Hippocampal formation (tissue), 2 donors: ENCODE measurements around the gene IL4I1.
A peak's percentile ranks its signal among the peaks of the same experiment; 100 is the strongest.

Source experiments
- DNase-seq, 2 donors: peaks; one replicate each; lab custom pipeline; 2025; lab: John Stamatoyannopoulos, UW

The IL4I1 gene

DNA sequence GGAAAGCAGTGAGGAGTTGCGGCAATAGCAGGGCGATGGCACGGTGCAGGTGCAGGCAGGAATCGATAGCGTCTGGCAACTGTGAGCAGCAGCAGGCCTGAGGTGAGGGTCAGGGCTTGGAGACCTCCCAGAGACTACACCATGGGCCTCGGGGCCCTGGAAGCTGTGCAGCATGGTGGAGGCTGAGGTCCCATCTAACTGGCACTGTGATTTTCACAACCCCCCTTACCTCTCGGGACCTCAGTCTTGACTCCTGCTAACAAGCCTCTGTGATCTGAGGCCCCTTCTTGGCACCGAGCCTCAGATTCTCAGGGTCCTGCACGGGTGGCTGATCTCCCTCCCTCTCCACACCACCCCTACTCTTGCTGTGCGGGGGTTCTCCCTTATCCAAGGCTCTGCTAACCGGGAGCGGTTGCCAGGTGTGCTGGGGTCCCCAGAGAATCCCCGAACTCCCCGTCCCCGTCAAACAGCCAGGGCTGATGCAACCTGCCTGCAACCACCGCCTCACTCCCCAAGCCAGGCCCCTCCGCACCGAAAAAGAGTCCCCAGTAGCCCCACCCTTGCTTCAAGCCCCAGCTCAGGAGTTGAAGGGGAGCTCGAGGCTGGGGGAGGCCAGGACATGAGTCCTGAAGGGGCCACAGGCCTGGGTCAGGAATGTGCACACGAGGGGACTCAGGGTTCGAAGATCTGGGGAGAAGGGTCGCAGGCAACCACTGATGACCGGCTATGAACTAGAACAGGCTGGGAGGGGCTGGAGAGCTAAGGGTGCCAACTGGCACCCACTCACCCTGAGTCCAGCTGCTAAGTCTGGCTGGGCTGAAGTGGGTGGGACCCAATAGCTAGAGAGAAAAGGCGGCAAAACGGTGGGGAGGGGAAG, 27.6 kb upstream of the IL4I1 start:
- DNase-seq = no peak

DNA sequence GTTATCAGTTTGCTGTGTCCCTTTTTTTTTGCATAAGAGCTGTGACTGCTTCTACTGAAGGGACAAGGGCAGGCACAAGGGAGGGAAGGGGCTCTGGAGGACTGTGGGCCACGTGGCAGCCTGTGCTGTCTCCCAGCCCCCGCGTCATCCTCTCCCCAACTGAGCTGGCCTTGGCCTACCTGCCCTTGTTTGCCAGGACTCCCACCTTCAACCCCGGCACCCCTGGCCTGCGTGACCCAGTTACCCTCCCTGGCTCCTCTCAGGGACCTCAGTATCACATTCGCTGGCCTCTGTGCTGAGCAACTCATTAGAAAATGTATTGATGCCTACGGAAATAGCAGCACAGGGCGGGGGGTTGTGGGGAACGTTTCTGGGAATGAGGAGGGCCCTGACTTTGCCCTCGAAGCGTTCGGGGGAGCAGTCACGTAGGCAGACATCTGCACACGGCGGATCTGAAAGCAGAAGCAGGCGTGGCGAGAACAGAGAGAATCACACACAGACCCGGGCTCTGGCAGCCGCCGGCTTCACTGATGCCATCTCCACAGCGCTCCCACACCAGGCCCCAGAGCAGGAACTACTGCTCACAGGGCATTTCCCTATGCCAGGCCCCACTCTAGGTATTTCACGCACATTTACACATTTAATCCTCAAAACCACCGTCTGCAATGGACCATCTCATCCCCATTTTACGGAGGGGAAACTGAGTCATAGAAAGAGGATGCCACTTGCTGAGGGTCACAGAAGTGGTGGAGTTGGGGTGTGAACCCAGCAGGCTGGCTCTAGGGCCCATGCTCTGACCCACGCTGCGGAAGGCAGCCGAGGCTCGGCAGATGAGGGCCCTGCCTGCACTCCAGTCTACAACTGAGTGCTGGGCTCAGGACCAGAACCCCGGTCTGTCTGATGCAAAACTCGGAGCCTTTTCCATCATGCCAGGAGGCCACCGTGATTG, 26.6 kb upstream of the IL4I1 start:
- peak in 1 of 2 donors; percentile 27 for DNase-seq

GRCh38 chr19:49921871-49922795, 25.4 kb upstream of the IL4I1 start:
- DNase-seq = no peak

GRCh38 chr19:49920624-49921363, 24.1 kb upstream of the IL4I1 start:
- DNase-seq = no peak

- no peak for DNase-seq
These were observed 21.4 kb upstream of the IL4I1 start for GRCh38 chr19:49918089-49918488.

GRCh38 chr19:49916839-49917733, 20.4 kb upstream of the IL4I1 start:
- DNase-seq = no peak

- no peak for DNase-seq
These were observed 18.6 kb upstream of the IL4I1 start for GRCh38 chr19:49915271-49915670.

- DNase-seq = no peak
These were observed 17.0 kb upstream of the IL4I1 start for GRCh38 chr19:49913720-49914119.

DNA sequence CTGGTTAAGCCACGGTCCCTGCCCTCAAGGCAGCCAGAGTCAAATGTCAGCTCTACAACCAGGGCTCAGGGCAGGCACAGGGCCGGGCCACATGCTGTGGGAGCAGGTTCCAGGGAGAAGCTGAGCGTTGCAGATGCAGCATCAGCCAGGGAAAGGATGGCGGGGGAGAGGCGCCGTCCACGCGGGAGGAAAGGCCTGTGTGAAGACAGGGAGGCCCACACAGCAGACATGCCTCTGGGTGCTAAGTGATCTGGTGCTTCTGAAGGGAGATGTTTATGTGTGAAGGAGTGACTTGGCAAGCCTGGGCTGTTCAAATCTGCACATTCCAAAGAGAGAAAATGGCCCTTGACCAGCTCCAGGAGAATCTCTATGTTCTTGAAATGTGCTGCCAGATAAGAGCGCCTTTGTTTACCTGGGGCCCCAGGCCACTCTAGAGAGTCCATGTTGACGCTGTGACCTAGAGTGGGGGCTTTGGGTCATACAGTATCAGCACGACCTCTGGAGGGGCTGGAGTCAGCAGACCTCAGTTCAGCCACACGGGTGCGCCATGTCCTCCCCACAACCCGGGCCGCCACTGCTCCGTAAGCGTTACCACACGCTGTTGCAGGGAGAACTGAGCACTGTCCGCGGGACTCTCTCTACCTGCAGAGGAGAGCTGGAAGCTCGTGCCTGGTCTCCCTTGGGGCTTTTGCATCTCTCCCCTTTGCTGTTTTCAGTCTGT, 16.4 kb upstream of the IL4I1 start:
- no peak for DNase-seq

GRCh38 chr19:49911381-49912145, 14.9 kb upstream of the IL4I1 start:
- peak in 1 of 2 donors; percentile 36 for DNase-seq

DNA sequence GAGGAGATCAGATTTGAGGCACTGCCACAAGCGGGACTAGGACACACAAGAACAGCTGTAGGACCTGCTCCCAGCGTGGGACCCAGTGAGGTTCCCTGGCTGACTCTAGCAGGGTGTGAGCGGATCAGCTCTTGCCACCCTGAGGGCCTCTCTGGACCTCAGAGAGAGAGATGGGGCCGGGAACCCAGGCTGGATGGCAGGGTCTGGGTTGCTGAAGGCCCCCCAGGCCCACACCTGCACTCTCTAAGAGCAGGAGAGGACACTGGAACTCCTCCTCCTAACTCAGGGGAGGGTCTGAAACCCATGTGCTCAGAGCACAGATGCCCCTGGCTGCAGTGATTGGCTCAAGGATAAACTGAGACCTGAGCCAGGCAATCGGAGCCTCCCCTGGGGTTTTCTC, 13.5 kb upstream of the IL4I1 start:
- DNase-seq = no peak

- DNase-seq = no peak
These were observed 12.1 kb upstream of the IL4I1 start for GRCh38 chr19:49908480-49909420.

GRCh38 chr19:49907745-49908446, 11.2 kb upstream of the IL4I1 start:
- DNase-seq = no peak

DNA sequence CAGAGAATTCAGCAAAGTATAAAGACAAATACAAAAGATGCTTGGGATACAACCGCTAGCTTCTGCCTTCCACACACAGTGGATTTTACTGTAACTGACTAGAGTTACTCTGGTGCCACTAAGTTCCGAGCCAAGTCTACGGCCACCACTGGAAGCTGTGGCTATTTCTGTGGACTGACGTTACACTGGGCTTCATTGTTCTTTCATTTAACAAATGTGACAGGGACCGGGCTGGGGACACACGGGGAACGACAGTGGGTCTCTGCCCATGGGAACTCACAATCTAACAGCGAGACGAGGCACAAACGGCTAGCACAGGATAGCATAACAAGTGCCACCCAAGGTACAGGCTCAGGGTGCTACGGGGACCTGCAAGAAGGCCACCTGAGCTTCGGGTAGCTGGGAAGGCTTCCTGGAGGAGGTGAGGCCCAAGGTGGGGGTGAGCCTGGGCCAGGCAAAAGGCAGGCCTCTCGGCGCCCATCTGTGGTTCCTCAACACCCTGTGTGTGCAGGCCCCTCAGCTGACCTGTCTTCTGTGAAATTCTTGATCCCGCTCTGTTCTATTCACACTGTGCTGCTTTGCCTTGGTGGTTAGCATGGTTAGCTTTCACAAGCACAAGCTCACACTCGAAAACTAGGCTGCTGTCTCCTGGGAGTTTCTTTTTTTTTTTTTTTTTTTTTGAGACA, 10.3 kb upstream of the IL4I1 start:
- peak in 1 of 2 donors; percentile 37 for DNase-seq

- DNase-seq = no peak
These were observed 7.4 kb upstream of the IL4I1 start for GRCh38 chr19:49904136-49904535.
